GM21447 (cell line): ENCODE results near the gene GABBR2.

Experiments
- ATAC-seq: cut with Tn5 transposase; IDR thresholded peaks from one replicate; pipeline ENCODE4 v1.9.1; 2021; ENCODE audit not compliant: unreplicated experiment

The GABBR2 gene

DNA sequence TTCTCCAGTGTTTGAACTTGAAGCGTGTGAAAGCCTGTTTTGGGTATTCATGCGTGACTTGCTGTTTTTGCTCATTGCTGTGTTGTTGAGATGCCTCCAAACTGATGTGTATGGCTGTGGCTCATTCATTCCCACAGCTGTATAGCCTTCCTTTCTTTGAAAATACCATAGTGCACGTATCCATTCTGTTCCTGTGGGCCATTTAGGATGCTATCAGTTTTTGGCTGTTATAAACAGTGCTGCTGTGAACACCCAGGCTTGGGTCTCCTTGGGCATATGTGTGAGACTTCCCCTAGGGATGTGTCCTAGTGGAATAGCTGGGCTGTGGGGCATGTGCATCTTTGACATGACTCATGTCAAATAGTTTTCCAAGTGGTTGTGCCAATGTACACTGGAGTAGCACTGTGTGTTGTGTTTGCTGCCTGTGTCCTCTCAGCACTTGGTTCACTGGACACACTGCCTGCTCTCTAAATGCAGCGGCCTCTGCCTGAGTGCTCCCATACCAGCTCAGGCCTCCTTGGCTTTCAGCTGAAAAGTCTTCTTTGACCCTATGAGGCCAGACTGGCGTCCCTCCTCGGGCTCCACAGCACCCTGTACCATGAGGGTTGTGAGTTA, 350.7 kb downstream of the GABBR2 start:
- ATAC-seq: no peak

DNA sequence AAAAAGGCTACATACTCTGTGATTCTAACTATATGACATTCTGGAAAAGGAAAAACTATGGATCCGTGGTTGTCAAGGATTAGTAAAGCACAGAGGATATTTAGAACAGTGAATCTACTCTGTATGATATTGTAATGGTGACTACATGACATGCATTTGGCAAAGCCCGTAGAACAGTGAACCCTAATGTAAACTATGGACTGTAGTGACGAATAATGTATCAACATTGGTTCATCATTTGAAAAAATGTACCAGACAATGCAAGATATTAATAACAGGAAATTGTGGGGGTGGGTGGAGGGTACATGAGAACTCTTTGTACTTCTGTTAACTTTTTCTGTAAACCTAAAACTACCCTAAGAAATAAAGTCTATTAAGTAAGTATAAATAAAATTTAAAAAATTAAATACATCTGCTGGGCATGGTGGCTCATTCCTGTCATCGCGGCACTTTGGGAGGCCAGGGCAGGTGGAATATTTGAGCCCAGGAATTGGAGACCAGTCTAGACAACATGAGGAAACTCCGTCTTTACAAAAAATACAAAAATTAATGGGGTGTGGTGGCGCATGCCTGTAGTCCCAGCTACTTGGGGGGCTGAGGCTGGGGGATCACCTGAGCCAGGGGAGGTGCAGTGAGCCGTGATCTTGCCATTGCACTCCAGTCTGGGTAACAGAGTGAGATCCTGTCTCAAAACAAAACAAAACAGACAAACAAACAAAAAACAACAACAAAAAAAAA, 351.6 kb downstream of the GABBR2 start:
- no peak for ATAC-seq

DNA sequence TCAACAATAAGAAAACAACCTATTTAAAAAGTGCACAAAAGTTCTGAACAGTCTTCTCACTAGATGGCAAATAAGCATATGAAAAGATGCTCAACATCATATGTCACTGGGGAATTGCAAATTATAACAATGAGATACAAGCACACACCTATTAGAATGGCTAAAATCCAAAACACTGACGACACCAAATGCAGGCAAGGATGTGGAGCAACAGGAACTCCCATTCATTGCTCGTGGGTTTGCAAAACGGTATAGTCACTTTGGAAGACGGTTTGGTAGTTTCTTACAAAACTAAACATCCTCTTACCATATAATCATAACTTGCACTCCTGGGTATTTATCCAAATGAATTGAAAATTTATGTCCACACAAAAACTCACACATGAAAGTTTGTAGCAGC, 352.4 kb downstream of the GABBR2 start:
- ATAC-seq: no peak

- ATAC-seq: no peak
Measured at GRCh38 chr9:98351370-98351769, 357.4 kb downstream of the GABBR2 start.

GRCh38 chr9:98347642-98348041, 361.1 kb downstream of the GABBR2 start:
- ATAC-seq: no peak

GRCh38 chr9:98345011-98345410, 363.7 kb downstream of the GABBR2 start:
- ATAC-seq: no peak

GRCh38 chr9:98344581-98344980, 364.2 kb downstream of the GABBR2 start:
- ATAC-seq: no peak

DNA sequence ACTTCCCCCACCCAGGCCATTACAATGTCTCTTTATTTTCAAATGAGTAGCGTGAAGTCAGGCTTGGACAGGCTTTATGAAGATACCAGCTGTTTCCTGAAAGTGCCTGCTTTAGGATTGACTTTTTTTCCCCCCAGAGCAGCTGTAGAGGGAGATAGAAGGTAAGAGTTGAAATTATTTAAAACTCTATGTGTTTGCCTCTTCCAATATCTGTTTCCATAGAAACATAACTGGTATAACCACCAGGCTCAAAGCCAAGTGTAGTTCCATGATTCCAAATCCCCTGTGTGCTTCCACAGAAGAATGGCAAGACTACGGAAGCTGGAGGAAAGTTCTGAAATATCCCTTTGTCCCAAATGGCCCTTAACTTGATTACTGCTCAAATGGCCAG, 365.9 kb downstream of the GABBR2 start:
- no peak for ATAC-seq

GRCh38 chr9:98342098-98342819, 366.5 kb downstream of the GABBR2 start:
- no peak for ATAC-seq

DNA sequence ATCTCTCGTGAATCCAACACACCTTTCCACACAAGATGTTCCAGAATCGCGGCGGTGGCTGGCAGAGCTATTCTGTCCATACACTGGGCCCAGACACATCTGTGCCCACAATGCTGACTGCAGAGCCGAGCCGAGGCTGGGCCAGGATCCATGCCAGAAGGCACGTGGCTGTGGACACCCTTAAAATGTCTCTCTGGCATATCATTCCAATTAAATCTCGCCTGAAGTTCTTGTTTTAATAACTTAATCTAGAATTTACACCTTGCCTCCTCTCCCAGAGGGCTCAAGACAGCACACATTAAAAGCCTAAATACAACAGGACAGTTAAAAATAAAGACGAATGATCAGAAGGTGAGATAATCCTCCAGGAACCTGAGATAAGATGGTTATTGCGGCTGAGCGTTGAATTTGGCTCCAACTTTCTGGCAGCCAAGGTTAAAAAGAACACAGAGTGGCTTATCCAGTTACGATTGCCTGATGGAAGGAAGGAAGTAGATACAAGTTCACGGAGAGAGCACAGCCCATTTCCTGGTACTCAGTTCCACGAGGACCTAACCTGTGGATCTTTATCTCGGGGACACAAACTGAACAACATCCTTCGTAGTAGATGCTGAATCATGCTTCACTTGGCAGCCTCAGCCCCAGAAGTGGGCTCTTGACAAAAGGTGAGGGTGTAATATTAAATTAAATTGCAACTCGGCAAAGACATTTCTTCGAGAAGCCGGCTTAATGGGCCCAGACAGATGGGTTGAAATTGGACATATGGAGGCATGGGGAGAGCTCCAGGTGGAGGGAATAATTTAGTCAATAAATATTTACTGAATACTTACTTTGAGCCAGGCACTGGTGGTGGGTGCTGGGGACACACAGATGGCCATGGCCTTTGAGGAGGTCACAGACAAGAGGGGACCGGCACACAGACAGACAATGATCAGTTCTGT, 367.3 kb downstream of the GABBR2 start:
- no peak for ATAC-seq

- ATAC-seq: no peak
Measured at GRCh38 chr9:98339987-98340800, 368.5 kb downstream of the GABBR2 start.

DNA sequence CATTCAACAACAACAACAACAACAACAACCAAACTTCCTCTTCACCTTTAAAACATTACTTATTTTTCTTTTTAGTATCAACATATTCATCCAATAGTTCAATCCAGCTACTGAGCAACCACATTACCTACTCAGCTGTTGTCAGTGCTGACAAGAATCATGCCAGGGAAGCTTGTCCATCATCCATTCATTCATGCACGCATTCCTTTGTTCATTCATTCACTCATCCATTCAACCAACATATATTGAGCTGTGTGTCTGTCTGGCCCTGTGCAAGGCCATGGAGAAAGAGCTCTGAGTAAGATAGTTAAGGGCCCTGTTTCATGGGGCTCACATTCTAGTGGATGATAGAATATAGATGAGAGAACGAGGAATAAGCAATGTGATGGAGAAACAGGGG, 373.1 kb downstream of the GABBR2 start:
- ATAC-seq: no peak

- ATAC-seq: no peak
Measured at GRCh38 chr9:98334796-98335195, 373.9 kb downstream of the GABBR2 start.

GRCh38 chr9:98333703-98334582, 374.8 kb downstream of the GABBR2 start:
- no peak for ATAC-seq

DNA sequence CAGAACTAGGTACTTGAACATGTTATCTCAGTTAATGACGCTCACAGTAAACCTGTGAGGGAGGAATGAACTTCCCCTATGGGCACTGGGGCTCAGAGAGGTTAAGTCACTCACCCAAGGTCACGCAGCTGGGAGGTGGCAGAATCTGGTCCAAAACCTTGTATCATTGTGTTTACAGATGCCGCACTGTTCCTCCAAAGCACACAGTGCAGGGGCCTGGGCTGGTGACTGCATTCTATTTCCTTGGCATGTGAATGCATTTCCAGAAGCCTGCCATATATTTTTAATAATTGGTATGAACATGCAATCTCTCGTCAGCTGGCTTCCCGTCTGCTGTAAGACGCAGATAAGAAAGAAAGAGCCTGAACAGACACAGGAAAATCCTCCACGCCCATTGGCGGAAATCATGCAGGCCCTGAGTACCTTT, 376.3 kb downstream of the GABBR2 start:
- no peak for ATAC-seq

GRCh38 chr9:98331536-98332259, 377.0 kb downstream of the GABBR2 start:
- ATAC-seq: no peak

DNA sequence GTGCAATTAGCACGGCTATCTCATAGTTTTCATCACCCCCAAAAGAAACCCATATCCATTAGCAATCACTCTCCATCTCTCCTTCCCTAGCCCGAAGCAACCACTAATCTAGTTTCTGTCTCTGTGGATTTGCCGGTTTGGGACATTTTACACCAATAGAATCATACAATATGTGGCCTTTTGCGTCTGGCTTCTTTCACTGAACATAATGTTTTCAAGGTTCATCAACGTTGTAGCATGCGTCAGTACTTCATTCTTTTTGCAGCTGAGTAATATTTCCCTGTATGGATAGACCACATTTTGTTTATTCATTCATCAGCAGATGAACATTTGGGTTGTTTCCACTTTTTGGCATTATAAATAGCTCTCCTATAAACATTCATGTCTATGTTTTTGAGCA, 377.9 kb downstream of the GABBR2 start:
- no peak for ATAC-seq

DNA sequence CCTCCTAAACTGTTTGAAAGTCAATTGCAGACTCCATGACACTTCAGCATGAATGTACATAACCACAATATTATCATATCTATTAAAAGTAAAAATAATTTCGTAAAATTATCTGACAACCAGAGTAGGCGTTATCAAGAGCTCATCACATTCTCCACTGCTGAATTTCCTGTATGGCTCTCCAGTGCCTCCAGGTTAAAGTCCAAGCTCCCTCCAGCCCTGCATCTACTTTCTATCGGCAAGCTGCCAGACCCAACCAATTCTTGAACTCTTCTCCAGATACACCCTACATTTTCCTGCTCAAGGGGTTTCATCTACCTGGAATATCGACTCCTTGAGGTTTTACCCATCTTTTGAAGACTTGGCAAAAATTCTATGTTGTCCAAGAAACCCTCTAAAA, 378.8 kb downstream of the GABBR2 start:
- ATAC-seq: no peak

DNA sequence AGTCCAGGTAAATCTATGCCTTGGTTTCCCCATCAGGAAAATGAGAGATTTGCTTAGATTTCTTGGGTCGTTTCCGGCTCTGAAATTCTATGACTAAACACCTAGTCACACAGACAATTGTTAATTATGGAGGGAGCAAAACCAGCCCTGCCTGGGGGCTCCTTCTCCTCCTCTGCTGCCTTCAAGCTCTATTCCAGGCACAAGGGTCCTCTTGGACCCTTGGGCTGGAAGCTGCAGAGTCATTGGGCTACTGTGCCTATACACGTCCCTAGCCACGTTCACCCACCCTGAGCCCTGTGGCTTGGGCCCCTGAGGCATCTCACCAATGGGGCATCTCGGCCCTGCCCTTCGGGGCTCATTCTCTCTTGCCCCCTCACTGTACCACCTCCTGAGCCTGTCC, 379.5 kb downstream of the GABBR2 start:
- no peak for ATAC-seq
